ENCODE data around the gene PEPD. TPM values are rescaled to one million over a fixed set of nuclear protein-coding genes. Genes with fewer than 3 reads are reported as not detected.

The PEPD gene
- total and polyA plus RNA-seq, 2 donors (not counting 3 experiments of a cell fraction or from before 2014, with no cell fraction given): 73.7 to 126 TPM

DNA sequence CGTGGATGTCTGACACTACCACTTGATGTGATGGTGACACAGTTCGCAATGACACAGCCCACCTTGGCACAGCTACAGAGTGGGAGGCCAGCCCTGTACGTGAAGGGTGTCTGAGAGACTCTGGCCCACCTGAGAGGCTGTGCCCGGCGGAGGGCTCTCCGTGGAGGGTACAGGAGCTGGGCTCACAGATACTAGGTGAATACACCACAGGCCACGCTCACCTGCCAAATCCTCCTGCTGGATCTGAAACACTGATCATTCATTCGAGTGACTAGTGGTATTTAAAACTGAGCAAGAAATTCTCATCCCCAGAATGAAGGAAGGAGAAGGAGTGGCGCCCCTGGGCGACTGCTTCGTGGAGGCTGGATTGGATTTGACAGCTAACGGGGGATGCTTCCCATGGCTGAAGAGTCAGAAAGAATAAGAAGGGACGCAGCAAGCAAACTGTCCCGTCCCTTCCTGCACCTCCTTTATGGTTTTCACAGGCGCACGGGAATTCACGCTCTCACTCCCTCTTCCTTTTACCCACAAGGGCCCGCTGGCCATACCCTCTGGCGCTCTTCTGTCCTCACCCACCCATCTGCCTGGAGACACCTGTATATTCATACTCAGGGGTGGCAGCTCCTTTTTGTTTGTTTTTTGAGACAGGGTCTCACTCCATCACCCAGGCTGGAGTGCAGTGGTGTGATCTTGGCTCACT lies 123.1 kb downstream of the PEPD start:
- Histone ChIP-seq H3K9me1 (replicated peaks; ENCODE audit: control insufficient read depth, extremely low read depth, insufficient read depth, low read length) (no peaks in the 10 kb centered on the region), H3K36me3 (ENCODE audit: control insufficient read depth in 2 of 2, extremely low read depth in 1 of 2, insufficient read depth in 2 of 2, low read length in 2 of 2) (no peaks in the 10 kb centered on the region), H3K4me1 (ENCODE audit: control insufficient read depth, extremely low read depth, insufficient read depth, low read length) (peaks cover 19% of the 10 kb centered on the region), H3K4me2 (ENCODE audit: insufficient read depth, low read length) (no peak overlapping the region), H3K9ac (replicated peaks; ENCODE audit: extremely low read depth, insufficient read depth, low read length) (no peak overlapping the region), H3K27me3 (ENCODE audit: control insufficient read depth in 2 of 2, insufficient read depth in 2 of 2, low read length in 2 of 2) (no peaks in the 10 kb centered on the region), H3K79me2 (ENCODE audit: control insufficient read depth, insufficient read depth, low read length) (no peaks in the 10 kb centered on the region), H3K27ac (ENCODE audit: insufficient read depth, low read depth, low read length) (no peak overlapping the region), H4K20me1 (replicated peaks; ENCODE audit: control insufficient read depth, extremely low read depth, insufficient read depth, low read length) (no peaks in the 10 kb centered on the region), H3K4me3 (replicated peaks in 1 of 3; ENCODE audit: insufficient read depth in 1 of 3, low read depth in 1 of 3, low read length in 3 of 3) (no peak overlapping the region), H2AFZ (ENCODE audit: low read depth, low read length) (no peak overlapping the region), H3K9me3 (replicated peaks; ENCODE audit: control insufficient read depth, insufficient read depth, low read length) (no peaks in the 10 kb centered on the region)
- intact Hi-C loops (cut with micrococcal nuclease) (loop anchor here (5.0 kb wide), 1 partner anchor 96 kb away; the partner anchor contains the start of gene CEBPA), dilution Hi-C loops (cut with MboI; ENCODE audit: extremely low pct_ligation_motif_present, low sequenced_read_pairs) (no loop called here)
- ChIA-PET CTCF (interaction anchor here (1.1 to 4.4 kb wide), 7 partner anchors 8 to 379 kb away, joined by 3 to 18 read pairs (median 5); no protein-coding TSS in a partner anchor), POLR2A (no interaction called here)
- TF ChIP-seq, protein P1, sequence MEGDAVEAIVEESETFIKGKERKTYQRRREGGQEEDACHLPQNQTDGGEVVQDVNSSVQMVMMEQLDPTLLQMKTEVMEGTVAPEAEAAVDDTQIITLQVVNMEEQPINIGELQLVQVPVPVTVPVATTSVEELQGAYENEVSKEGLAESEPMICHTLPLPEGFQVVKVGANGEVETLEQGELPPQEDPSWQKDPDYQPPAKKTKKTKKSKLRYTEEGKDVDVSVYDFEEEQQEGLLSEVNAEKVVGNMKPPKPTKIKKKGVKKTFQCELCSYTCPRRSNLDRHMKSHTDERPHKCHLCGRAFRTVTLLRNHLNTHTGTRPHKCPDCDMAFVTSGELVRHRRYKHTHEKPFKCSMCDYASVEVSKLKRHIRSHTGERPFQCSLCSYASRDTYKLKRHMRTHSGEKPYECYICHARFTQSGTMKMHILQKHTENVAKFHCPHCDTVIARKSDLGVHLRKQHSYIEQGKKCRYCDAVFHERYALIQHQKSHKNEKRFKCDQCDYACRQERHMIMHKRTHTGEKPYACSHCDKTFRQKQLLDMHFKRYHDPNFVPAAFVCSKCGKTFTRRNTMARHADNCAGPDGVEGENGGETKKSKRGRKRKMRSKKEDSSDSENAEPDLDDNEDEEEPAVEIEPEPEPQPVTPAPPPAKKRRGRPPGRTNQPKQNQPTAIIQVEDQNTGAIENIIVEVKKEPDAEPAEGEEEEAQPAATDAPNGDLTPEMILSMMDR (IDR thresholded peaks at IDR 0.05; ENCODE audit: extremely low read depth in 1 of 2, insufficient read depth in 1 of 2, low read depth in 1 of 2, low read length in 2 of 2): no peak
- no peak for TF ChIP-seq GATA2 (IDR thresholded peaks at IDR 0.05; ENCODE audit: insufficient read depth, insufficient read length, low read depth, low read length)
- TF ChIP-seq, protein P2, sequence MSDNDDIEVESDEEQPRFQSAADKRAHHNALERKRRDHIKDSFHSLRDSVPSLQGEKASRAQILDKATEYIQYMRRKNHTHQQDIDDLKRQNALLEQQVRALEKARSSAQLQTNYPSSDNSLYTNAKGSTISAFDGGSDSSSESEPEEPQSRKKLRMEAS (IDR thresholded peaks at IDR 0.05; ENCODE audit: insufficient read depth, insufficient read length): no peak
- no peak for FAIRE-seq
- BruUV-seq (replicated peaks): no TSS peak
- no peak for DNase-seq (ENCODE audit: low read depth, low spot score)
